HG02938 (cell line): ENCODE results near the gene IL1RL2.
A peak's percentile ranks its signal among the peaks of the same experiment; 100 is the strongest.

Source experiments
- ATAC-seq: cut with Tn5 transposase; IDR thresholded peaks from one replicate; pipeline ENCODE4 v1.9.1; 2021; ENCODE audit warnings: mild to moderate bottlenecking, moderate library complexity; ENCODE audit not compliant: unreplicated experiment

The IL1RL2 gene

GRCh38 chr2:102238039-102238756 is 51.4 kb downstream of the IL1RL2 start:
- no peak for ATAC-seq

GRCh38 chr2:102238778-102239177 is 52.0 kb downstream of the IL1RL2 start:
- no peak for ATAC-seq

GRCh38 chr2:102239344-102239743 is 52.5 kb downstream of the IL1RL2 start:
- ATAC-seq: no peak

- peak; percentile 92 for ATAC-seq
Measured at GRCh38 chr2:102240640-102241370, 54.0 kb downstream of the IL1RL2 start.

GRCh38 chr2:102241616-102242305 is 54.9 kb downstream of the IL1RL2 start:
- ATAC-seq: no peak

- no peak for ATAC-seq
Measured at GRCh38 chr2:102245266-102246151, 58.7 kb downstream of the IL1RL2 start.

GRCh38 chr2:102250278-102250821 is 63.5 kb downstream of the IL1RL2 start:
- no peak for ATAC-seq

GRCh38 chr2:102251042-102251848 is 64.4 kb downstream of the IL1RL2 start:
- ATAC-seq: no peak

GRCh38 chr2:102251849-102252203 is 65.0 kb downstream of the IL1RL2 start:
- ATAC-seq: no peak

- ATAC-seq: no peak
Measured at GRCh38 chr2:102252236-102252635, 65.4 kb downstream of the IL1RL2 start.

GRCh38 chr2:102253140-102253752 is 66.4 kb downstream of the IL1RL2 start:
- no peak for ATAC-seq

GRCh38 chr2:102253753-102254150 is 66.9 kb downstream of the IL1RL2 start:
- no peak for ATAC-seq

- no peak for ATAC-seq
Measured at GRCh38 chr2:102256276-102256675, 69.5 kb downstream of the IL1RL2 start.

- ATAC-seq: no peak
Measured at GRCh38 chr2:102256874-102257462, 70.1 kb downstream of the IL1RL2 start.

- ATAC-seq: no peak
Measured at GRCh38 chr2:102258025-102258385, 71.2 kb downstream of the IL1RL2 start.

GRCh38 chr2:102258386-102259074 is 71.7 kb downstream of the IL1RL2 start:
- ATAC-seq: no peak

GRCh38 chr2:102261467-102262135 is 74.8 kb downstream of the IL1RL2 start:
- no peak for ATAC-seq
